NOMO-1 (cell line): ENCODE data around the gene STC2.

Experiments used
- DNase-seq, 2 experiments: peaks; one replicate each; lab custom pipeline; 2025; ENCODE audit not compliant: unreplicated experiment in 2 of 2; lab: John Stamatoyannopoulos, UW

STC2 gene

GRCh38 chr5:173329491-173330337, 1.5 kb upstream of the STC2 start:
- no peak for DNase-seq

- no peak for DNase-seq
Measured at GRCh38 chr5:173328844-173329490, 753 bp upstream of the STC2 start.

GRCh38 chr5:173327084-173327947, 898 bp downstream of the STC2 start:
- no peak for DNase-seq

GRCh38 chr5:173326501-173326960, 1.7 kb downstream of the STC2 start:
- no peak for DNase-seq

DNA sequence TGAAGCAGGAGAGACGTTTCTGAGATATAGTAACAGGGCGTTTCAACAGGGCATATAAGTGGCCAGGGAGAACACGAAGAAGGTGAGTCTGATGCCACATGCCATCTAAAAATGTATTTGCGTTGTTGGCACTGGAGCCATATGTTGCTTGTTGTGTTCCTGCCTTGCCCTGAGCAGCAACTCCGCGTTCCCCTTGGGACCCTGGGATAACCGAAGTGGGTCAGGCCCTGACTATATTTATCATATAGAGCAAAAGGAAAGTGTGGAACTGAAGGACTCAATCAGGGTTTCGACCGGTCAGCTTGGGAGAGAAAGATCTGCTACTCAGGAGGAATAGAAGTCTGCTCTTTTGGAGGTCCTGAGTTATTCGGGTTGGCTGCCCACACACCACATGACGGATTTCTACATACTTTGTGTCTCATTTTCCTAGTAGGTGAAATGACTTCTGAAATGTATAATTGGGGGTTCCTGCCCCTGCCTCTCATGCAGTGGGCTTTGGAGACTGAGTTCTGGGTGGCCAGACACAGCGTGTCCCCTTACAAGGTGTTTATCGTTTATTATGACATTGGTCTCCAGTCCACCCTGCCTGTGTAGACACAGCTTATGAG, 3.0 kb downstream of the STC2 start:
- DNase-seq, result no peak

DNA sequence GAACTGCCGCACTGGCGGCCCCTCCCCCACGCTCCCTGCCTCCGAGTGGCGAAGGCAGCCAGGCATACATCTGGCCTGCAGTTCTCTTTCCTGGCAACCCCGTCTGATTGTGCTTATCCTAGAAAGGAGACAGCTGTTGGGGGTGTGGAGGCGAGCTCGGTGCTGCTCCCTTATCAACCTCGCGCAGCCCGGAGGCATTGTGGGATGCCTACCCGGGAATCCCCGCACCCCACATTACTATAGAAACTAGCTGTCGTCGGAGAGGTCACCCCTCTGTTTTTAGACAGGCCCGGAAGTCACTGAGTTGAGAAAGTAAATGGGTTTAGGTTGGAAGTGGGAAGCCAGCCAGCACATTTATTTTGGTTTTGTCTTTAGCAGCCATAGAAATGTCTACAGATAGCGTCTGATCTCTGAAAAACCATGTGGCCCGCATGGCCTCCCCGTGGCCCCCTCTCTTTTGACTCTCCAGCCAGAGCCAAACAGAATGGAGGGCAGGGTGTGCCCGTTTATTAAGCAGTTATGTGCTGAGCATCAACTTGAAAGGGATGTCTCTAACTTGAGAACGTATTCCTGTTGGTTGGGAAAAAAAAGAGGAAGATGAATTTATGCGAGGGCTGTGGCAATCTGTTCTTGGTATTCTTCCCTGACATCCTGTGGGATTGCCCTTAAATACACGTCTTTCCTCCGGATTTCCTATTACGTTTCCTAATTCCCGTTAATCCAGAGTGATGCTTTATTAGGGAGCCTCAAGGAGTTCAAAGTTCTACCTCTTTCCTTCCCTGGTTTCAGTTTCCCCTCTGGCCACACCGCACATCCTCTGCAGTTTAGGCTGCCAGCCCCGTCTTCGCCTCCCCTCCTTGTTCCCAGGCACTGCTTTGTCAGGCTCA, 3.9 kb downstream of the STC2 start:
- no peak for DNase-seq

DNA sequence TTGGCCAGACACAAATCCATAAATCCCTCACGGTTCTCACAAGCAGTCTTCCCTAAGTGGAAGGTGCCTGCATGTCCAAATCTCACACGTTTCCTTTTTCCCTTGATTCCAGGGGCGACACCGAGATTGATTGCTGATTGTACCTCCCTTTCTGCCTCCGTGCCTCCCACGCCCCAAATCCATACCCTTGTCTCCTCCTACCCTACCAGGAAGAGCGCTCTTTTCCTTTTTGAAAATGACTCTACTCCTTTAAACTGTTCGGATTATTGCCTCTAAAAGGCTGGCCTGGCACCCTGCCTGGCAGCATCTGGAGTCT, 4.5 kb downstream of the STC2 start:
- DNase-seq, result no peak

DNA sequence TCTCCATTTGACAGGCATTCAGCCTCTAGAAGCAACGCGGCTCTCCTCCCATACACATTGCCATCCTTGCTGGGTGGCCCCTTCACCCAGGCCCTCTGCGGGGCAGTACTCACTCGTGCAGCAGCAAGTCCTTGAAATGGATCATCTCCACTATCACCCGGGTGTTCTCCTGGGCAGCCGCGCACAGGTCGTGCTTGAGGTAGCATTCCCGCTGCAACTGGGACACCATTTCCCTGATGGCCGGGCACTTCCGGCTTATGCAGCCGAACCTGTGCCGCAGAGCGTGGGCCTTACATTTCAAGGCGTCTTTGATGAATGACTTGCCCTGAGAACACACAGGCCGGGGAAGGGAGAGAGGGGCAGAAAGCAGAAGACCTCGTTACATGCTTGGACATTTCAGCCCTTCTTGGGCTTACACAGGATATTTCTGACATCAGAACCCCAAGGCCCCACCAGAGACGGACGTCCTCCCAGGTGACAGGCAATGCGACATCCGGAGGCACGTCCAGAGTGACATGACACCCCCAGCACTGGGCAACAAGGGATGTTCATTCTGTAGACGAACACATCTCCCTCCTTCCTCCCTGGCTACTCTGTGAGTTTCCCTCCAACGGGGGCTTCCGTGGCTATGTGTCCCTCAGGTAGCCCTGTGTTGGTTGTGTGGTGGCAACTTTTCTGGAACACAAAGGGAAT, 5.0 kb downstream of the STC2 start:
- no peak for DNase-seq

GRCh38 chr5:173321886-173322285, 6.3 kb downstream of the STC2 start:
- DNase-seq, result no peak

DNA sequence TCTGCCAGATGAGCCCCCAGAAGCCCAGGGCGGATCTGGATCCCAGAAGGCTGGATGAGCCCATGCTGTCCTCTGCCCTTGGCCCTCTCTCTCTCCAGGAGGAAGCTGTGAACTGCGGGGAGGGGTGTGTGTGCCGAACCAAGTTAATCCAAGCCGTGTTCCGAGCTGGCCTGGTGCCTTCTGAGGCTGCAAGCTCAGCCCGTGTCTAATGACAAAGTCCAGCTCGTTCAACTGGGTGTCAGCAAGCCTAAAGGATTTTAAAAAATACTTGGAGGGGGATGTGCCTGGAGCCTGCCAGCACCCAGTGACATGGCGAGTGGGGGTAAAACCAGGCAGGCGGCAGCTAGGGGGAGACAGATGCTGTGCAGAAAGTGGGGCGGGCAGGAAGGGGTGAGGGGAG, 8.0 kb downstream of the STC2 start:
- no peak for DNase-seq

DNA sequence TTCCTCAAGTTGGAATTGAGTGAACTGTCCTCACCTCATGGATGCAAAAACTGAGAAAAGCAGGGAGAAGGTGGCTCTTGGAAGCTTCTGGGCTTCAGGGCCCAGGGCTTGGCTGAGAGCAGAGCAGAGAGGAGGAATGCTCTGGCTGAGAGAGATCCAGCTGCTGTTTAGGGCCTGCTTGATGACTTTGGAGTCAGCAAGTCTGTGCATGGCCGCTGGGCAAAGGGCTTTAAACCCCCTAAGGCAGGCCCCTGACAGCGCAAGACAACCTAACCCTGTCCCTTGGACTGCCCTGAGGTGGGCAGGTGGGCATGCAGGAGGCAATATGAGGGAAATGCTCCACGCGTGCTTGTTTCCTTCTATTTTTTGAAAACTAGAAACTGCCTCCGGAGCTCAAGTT, 8.6 kb downstream of the STC2 start:
- DNase-seq, result no peak

DNA sequence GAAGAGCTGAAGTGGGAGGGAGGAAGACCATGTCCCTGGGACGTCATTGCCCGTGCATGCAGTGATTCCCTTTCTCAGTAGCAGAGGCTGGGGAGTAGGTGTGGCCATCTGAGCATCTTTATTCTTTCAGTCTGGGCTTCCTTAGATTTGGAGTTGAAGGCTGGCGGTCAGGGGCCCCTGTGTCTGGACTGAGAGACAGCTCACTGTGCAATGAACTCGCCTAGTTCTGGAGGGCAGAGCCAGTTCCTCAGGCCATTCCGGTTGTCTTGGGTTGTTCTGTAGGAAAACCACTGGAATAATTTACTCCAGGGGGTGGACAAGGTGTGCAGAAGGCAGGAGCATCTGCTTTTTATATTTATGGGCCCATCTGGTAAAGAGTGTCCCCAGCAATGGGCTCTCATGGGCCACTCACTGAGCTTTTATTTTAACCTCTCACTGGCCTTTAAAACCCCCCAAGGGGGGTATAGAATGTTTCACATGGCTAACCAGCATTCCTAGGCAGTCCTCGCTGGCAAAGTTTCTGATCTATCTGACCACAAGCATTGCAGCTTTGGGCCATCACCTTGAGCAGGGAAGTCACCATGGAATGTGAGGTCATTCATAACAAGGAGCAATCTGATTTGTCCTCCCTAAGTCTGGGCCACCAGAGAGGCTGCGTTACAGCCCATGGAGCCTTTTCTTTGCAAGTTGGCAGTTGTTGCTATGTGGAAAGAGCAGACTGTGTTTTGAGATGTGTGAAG, 9.2 kb downstream of the STC2 start:
- no peak for DNase-seq

DNA sequence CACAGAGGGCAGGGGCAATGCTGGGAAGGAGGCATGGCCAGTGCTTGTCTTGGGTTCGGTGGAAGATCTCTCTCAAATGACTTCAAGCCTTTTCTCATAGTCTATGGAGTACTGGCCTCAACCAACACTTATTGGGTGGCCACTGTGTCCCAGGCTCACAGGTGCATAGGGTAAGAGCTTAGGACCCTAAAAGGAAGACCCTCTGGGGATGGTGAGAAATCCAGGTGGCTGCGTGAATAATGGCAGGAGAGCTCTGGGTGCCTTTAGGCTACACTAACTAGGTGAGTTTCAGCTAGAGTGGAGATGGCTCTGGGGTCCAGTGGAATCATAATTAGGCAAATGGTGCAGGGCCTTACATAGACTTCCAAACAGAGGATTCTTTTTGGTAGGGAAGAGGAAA, 9.9 kb downstream of the STC2 start:
- no peak for DNase-seq

GRCh38 chr5:173317852-173318251, 10.4 kb downstream of the STC2 start:
- DNase-seq, result no peak

- no peak for DNase-seq
Measured at GRCh38 chr5:173317091-173317730, 11.0 kb downstream of the STC2 start.

GRCh38 chr5:173316339-173317020, 11.7 kb downstream of the STC2 start:
- DNase-seq, result no peak

DNA sequence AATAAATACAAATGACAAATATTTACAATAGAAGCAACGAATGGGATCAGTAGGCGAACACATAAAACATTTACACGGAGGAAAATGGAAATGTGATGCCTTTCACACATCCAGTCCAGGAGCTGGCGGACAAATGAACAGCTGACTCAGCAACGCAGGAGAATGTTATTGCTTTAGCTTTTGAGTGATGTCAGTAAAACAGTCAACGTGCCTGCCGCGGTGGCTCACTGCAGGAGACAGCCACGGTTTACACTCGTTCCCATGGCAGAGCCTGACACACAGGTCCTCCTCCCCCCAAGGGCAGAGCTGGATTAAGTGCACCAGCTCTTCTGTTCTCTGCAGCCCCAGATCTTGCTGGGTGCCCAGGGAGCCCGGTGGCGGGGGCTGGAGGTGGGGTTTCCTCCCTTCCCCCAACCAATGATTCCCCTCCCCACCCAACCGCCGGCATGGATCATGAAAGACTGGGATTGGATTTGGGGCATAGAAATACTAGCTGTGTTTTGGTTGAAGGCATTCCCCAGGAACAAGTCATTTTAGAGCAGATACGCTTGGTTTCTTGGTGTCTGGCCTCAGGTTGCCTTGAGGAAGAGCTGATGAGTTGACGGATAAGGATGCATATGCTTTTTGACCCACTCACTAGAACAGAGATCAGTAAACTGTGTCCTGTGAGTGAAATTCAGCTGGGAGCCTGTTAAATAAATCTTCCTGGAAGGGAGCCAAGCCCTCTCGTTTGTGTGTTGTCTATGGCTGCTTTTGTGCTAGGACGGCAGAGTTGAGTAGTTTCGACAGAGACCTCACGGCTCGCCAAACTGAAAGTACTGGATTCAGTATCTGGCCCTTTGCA, 12.5 kb downstream of the STC2 start:
- DNase-seq, result no peak
